ENCODE results near the gene SMARCA5.

The SMARCA5 gene

DNA sequence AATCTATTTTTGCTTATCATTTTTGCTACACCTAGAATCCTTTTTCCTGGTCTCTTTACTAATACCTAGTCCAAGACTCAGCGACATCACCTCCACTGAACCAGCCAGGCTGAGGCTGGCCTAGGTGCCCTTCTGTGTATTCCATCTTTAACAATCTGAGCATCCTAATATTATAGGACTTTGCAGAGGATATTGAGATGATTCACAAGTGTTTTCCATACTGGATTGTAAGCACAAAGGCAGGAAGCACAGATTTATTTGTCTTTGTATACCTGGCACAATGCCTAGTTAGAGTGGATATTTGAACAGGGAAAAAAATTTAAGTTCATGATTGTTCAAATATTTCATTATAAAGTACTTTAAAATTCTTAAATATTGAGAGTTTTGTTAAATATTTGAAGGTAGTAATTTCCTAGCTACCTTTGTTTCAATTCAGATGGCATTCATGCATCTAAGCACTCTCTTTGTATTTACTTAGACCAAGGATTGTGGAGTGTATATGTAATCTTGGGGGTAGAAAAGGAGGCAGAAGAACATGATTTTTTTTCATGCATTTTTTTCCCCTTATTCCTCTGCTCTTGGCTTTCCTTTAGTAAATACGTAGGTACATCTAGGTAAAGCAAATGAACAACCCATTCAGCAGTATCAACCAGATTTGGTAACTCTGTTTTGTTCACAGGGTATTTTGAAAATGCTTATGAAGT lies 18.4 kb downstream of the SMARCA5 start:
- DNase-seq, result no peak

DNA sequence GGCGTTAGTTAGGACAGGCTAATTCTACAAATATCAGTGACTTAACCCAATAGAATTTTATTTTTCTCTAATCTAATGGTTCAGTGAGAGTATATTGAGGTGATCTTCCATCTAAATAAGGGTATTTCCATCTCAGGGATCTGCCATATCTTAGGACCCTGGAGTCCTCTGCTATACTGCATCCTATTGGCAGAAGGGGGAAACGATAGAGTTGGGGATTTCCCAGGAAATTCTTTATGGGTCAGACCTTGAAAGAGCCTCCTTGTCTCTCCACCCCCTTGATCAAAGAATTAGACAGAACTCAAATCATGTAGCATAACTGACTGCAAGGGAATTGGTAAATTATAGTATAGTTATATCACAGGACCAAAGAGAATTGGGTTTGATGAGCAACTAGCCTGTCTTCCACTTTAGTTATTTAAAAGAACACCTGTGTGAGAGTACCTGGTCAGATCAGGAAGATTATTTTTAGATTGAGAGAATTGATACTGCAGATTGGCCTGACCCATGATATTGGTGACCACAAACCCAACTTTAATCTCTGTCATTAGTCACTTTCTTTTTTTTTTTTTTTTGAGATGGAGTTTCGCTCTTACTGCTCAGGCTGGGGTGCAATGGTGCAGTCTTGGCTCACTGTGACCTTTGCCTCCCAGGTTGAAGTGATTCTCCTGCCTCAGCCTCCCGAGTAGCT lies 25.6 kb downstream of the SMARCA5 start:
- no peak for DNase-seq

DNA sequence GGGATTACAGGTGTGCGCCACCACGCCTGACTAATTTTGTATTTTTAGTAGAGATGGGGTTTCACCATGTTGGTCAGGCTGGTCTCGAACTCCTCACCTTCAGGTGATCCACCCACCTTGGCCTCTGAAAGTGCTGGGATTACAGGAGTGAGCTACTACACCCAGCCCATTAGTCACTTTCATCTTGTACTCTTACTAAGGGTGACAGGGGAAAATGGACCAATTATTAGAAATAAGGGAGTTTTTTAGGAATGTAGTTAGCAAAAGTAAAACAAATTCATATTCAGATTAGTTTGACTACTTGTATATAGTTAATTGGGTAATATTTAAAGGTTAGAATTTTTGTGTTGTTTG lies 26.1 kb downstream of the SMARCA5 start:
- DNase-seq, result no peak

DNA sequence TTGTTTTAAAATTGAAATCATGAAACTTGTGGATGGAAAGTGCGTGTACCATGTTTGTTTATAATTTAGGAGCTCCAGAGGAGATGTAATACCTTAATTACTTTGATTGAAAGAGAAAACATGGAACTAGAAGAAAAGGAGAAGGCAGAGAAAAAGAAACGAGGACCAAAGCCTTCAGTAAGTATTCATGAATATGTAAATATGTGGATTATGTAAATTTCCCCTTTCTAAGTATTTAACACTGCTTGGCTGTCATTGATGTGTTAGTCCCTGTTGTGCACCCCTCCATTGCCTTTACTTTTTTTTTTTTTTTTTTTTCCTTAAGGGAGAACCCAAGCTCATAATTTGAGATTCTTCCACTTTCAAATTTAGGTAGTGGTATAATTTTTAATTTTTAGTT lies 36.4 kb downstream of the SMARCA5 start:
- no peak for DNase-seq

DNA sequence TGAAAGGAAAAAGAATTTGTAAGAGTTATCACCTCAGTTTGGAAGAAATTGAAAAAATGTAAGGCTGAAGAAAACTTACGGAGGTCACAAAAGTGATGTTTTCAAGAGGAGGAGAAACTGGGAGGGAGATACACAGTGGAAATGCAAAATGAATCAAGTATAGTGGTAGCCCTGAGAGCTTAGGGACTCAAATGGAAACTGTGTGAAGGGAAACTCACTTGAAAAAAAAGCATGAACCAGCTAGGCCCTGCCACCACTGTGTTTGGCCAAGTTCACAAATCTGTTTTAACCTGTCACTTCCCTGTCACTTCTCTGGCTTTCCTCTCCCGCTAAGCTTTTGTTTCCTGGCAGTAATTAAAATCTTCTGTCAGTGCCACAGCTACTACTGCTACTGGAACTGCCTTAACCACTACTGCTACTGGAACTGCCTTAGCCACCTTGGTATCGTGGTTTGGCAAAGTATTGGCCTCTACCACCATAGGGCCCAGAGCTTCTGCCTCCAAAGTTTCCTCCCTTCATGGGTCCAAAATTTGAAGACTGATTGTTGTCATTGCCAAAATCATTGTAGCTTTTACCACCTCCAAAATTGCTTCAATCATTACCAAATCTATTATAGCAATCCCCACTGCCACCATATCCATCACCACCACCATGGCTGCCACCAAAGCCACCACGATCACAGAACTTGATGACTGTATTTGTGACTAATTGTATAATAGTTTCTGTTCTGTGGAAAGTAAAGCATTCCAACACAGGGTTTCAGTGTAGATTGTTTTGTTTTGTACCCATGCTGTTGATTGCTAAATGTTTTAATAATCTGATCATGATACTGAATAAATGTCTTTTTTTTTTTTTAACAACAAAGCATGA lies 41.5 kb downstream of the SMARCA5 start:
- no peak for DNase-seq

DNA sequence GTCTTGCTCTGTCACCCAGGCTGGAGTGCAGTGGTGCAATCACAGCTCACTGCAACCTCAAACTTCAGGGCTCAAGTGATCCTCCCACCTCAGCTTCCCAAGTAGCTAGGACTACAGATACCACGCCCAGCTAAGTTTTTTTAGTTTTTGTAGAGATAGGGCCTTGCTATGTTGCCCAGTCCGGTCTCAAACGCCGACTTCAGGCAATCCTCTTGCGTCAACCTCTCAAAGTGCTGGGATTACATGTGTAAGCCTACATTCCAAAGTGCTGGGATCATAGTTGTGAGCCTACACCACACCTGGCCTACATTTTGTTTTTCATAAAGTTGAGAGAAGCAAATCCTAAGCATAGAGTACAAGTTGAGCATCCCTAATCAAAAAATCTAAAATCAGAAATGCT lies 42.2 kb downstream of the SMARCA5 start:
- no peak for DNase-seq

DNA sequence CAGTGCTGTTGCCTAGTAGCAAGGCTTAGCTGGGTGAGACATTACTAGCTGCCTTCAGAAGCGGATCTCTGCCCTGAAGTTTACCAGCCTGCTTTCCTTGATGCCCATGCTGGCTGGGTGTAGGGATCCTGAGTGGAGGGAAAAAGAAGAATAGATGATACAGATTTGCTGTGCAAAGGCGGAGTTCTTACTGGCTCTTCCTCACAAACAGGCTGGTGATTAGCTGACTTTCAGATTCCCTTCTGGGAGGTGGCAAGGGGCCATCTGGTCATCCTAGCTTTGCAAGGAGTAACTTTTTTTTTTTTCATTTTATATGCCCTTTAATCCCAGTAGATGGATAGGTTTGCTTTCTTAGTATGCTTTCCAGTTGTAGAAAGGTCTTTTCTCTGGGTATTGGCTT lies 44.8 kb downstream of the SMARCA5 start:
- DNase-seq, result no peak

DNA sequence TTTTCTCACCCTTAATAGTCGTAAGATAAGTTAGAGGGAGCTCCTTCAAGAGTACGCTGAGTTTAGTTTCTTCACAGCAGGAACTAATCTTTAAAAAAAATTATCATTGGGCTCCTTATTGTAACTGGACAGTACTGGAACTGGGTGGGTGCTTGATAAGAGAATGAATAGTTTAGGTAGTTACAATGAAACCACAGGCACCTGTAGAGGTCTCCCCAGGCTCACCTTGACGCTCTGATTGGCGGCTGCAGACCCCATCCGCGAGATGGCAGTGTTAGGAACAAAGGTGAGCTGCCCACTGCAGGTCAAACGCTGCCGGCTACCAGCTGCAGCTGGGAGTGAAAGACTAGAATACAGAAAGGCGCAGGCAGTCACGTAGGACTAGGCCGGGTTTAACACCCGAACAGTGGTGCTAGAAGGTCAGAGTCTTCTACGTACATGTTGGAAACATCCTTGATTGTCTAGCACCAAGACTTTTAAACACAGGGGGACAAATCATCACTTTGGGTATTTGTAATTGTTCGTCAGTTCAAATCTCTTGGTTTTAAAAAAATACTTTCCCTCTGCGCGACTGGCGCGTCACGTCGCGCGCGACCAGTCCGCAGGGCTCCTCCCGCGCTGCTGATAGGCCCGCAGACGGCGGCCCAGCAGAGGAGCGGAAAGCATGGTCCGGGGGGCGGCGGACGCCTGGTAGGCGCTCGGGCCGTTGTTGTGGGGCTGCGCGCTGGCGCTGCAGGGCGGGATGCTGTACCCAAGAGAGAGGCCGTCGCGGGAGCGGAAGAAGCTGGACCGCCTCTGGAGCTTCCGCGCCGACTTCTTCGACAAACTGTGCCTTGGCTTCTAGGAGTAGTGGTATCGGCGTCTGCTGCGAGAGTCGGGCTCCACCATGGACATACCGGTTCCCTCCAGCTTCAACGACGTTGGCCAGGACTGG lies 45.6 kb downstream of the SMARCA5 start:
- peak; percentile 72 for DNase-seq

DNA sequence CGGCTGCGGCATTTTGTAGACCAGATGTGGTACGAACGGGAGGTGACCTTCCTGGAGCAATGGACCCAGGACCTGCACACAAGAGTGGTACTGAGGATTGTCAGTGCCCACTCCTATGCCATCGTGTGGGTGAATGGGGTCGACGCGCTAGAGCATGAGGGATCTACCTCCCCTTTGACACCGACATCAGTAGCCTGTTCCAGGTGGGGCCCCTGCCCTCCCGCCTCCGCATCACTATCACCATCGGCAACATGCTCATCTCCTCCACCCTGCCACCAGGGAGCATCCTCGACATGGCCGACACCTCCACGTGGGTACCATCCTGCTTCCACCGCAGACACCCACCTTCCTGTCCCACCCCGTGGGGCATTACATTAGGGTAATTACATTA lies 46.2 kb downstream of the SMARCA5 start:
- DNase-seq, result peak; percentile 17

DNA sequence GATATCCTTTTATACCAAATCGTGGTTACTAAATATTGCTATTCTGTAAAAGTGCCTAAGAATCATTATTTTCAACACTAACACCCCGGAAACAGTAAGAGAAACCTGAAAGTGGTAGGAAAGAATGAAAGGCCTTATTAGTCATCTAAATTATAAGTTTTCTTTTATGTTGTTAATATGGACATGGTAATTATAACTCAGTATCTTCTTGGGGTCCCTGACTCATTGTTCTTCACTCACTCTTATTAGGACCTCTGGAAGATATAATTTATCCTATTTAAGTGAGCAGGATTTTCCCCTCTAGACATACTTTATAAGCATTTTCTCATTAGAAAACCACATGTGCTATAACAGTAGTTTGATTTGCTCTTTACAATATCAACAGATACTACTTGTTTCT lies 51.0 kb downstream of the SMARCA5 start:
- DNase-seq, result no peak

DNA sequence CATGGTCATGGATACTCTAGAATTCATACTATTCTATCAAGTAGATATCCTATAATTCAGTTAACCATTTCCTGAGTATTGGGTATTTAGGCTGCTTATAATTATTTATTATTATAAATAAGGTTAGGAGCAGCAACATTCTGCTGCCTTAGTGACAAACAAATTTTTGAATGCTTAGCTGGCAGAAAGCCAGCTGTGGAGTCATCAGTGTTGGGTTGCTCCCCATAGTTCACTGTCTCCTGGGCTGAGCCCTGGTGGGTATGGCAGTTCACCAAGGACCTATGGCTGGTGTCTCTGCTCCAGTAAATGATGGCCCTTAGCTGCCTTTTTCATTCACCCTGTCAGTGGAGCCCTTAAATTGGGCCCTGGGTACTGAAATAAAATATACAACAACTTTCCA lies 61.8 kb downstream of the SMARCA5 start:
- no peak for DNase-seq

DNA sequence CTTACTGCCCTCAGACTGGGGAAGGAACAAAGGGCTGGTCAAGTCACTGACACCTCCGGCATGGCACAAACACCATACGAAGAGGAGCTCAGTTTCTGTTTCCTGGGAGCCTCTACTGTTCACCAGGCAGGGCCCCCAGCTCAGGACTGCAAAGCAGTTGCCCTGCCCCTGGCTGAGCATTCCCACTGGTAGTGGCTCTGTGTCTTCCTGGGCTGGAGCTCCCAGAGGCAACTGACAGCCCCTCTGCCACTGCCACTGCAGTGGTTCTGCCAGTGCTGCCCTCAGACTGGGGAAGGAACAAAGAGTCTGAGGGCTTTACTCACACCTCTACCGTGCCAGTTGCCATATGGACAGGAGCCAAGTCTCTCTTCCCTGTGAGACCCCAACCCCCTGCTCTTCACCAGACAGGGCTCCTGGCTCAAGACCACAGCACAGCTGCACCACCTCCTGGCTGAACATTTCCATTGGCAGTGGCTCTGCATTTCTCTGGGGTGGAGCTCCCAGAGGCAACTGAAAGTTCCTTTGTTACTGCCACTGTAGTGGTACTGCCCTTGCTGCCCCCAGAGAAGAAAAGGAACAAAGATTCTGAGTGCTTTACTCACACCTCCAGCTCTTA lies 67.9 kb downstream of the SMARCA5 start:
- no peak for DNase-seq

DNA sequence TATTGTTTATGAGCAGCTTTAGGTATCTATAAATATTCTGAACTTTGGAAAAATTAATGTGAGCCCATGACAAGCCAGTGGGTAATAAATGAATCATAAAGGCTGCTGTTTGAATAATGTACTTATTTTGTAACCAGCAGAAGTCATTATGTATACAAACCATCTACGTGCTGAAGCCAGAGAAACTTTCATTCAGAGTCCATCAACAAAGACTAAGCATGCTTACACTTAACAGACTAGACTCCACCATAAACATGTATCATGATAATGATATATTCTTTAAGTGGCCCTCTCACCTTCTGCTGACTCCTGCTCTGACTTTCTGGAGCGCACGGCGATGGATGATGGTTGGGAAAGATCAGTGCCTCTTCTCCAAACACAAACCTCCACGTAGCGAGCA lies 72.0 kb downstream of the SMARCA5 start:
- no peak for DNase-seq

DNA sequence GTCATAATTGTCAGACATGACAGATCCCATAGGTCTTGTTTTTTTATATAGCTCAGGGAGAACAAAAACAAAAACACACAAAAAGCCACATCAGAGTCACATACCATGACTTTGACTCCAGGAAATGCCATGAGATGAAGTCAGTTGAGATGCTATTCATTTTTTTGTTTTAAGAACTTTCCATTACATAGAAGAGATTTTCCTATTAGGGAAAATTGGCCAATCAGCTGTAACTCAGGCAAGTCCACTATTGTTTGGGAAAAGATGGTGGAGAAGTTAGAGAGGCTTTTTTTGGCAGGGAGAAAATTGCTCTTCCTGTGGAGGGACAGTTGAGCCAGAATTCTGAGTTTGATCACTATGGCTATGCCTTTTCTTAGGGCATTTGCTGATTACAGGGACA lies 72.6 kb downstream of the SMARCA5 start:
- DNase-seq, result no peak

DNA sequence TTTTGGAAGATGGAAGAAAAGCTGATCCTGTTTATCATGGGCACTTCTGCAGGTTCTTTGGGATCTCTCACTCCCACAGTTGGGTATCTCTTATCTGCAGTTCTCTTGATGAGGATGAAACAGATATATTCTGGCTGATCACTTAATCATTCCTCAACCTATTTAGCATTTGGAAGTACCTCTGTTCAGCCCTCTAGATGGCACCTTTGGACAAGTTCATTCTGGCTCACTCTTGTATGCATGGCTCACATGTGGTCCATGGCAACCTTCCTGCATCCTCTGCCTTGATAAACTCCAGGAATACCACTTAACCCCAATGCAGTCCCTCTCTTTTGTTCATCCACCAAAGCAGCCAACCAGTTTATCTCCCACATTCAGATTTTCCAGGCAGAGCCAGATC lies 74.2 kb downstream of the SMARCA5 start:
- DNase-seq, result no peak

DNA sequence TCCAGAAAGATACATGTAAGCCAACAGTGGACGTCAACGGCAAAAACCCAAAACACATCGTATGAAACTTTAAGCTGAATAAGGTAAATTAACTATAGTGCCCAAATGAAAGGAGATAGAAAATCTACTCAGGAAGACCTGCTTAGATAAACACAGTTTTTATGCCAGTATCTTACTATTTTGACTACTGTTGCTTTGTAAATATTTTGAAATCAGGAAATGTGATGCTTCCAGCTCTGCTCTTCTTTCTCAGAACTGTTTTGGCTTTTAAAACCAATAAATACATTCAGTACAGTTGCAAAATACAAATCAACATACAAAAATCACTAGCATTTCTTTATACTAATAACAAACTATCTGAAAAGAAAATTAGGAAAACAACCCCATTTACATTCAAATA lies 83.8 kb downstream of the SMARCA5 start:
- no peak for DNase-seq

DNA sequence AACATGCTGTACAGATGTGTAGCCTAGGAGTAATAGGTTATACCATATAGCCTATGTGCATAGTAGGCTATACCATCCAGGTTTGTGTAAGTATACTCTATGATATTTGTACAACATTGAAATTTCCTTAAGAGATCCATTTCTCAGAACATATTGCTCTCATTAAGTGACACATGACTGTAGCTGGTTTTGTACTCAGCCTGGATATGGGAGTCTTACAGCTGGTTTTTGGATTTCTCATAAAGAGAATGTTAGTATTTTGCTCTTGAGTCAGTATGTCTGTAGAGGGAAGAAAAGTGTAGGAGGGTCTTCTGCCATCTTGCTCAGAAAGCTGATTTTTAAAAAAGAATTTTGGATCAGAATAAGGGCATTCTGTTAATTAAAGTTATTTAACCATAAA lies 85.3 kb downstream of the SMARCA5 start:
- DNase-seq, result no peak

DNA sequence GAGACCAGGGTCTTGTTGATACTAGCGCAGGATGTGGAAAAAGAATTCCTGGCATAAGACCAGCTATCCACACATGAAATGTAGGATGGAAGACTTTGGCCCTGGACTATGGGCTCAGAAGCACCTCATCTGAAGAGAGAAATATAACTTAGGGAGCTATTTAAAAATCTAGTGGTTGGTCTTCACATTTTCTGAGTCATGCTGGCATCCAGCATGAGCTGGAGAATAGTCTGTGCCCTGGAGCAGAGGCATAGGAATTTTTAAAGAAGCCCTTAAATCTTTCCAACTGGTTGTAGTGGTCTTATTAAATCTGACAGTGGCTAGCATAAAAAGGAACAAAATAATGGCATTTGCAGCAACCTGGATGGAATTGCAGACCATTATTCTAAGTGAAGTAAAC lies 86.3 kb downstream of the SMARCA5 start:
- no peak for DNase-seq

DNA sequence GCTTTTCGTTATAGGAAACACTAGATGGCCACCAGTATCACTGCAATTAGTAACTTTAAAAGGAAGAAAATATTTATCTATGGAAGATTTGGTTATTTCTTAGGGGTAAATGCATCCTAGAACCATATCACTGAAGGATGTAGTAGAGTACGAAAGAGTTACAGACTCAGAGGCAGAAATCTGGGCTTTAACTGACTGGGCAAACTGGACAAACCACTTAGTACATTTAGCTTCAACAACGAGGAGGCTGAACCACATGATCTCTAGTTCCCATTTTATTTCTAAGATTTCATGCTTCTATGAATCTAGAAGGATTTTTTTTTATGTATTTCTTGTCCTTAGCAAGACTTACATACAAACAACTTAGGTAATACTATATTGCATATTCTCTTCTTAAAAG lies 93.0 kb downstream of the SMARCA5 start:
- DNase-seq, result peak; percentile 29
